GM18951 (cell line): ENCODE data around the gene NDUFB1.

Source experiments
- POLR2A ChIP-seq: IDR thresholded peaks from 4 replicates; pipeline ENCODE4 v1.6.1; 2011; ENCODE audit warnings: mild to moderate bottlenecking; ENCODE audit not compliant: insufficient read length, insufficient read depth; ENCODE audit errors: extremely low read depth
- in situ Hi-C: fragments of 300-500 bp; cut with MboI; formaldehyde crosslinking; loops from one replicate; pipeline ENCODE4 v1.12.0; 2022; ENCODE audit warnings: low sequenced_read_pairs, mixed read lengths, inconsistent platforms; ENCODE audit not compliant: unreplicated experiment

The NDUFB1 gene

DNA sequence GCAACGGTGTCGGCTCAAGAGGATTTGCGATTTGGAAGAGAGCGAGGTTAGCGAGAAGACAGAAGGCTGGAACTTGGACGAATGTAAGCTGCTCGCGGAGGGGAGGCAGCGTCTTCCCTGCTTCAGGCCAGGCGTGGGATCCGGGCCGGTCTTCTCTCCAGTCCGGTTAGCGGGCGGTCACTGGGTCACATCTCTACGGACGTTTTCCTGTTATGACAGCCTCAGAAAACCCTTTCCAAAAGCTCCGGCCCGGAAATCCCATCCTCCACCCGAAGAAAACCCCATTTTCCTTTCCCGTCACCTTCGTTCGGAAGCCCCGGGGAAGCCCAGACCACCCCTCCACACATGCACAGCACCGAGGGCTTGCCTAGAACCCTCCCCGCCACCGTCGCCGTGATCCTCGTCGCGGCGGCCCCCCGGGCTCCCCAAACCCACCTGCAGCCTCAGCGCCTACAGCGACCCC is 268 bp downstream of the NDUFB1 start:
- in situ Hi-C loops, result loop anchor here (25.0 kb wide), 1 partner anchor 666 kb away; the partner anchor contains the start of gene GOLGA5
- TF ChIP-seq POLR2A, result no peak

DNA sequence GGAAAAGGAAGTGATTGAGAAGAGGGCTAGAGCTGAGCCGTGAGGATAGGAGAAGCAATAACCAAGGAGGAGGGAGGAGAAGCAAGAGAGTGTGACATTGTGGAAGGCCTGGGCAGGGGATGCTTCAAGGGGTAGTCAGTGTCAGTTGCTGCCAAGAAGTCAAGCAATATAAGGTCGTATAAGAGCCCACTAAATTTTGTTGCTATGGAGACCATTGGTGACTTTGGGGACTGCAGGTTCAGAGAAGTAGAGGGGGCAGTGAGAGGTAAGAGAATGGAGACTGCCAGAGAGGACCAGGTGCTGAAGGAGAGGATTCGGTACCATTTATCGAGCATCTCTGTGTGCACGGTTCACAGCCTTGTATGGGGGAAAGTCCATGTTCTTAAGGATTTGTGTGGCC is 12.0 kb downstream of the NDUFB1 start:
- no peak for TF ChIP-seq POLR2A
- in situ Hi-C loops, result loop anchor here (25.0 kb wide), 1 partner anchor 678 kb away; the partner anchor contains the start of gene GOLGA5

DNA sequence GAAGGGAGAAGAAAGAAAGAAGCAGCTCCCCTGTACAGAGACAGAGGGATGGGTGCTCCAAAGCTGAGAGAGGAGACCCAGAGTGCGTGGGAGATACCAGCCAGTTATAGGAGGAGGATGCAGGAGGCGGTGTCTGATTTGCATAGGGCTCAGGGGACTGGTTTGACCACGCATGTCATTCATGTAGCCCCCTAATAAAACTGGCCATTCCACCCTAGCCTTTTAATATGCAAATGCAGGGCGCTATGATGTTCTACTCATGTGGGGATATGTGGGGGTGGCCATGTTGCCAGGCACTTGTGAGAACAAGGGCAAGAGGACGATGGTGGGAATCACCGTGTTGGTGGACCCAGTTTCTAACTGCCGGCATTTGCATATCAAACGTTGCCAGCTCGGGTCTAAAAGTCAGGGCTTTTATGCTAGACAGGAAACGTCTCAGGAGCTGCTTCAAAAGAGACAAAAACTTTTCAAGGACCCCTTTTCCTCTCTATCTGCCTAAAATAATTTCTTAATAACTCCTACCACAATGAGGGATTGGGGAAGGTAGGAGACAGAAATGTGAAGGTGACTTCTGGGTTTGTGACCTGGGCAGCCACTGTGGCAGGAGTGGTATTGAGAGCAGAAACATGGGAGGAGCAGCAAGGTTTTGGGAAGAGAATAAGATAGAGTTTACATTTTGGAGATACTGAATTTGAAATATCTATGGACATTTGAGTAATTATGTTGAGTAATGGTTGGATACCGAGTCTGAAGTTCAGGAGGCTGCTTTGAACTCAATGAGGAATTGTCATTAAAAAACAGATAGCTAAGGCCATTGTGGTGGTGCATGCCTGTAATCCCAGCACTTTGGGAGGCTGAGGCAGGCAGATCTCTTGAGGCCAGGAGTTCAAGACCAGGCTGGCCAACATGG is 12.9 kb downstream of the NDUFB1 start:
- TF ChIP-seq POLR2A, result no peak
- in situ Hi-C loops, result loop anchor here (25.0 kb wide), 1 partner anchor 679 kb away; the partner anchor contains the start of gene GOLGA5

DNA sequence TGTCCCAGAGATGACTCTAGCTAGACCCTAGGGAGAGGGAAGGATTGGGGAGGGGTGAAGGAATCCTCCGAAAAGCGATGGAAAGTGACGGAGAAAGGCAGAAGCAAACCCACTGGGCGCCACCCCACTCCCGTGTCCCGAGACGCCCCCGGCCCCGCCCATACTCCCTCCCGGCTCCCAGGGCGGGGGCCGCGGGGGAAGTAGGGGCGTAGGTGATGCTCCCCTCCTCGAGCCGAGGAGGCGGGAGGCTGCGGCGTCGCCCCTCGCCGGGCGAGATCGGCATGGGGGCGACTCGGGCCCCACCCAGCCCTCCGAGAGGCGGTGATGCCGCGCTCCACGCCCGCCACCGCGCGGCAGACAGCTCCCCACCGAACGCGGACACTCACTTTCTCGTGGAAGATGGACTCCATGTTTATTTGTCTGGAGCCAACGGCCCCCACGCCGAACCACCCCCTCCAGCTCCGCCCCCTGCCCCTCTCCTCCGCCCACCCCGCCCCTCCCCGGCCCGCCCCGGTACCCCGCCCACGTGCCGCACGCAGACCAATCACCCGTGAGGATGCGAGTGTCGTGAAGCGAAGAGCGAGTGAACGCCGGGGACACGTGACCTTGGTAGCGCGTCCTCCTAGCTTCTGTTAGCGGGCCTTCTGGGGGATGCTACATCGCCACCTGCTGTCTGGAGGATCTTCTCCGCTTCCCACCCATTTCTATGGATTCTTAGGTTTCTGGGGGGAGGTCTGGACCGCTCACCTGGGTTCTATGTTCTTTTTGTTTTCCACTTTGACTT is 15.2 kb downstream of the NDUFB1 start, which contains the start of gene ATXN3:
Gene ATXN3, minus strand, starts transcription at position 440 of the 784 bp plus-strand sequence. Its CDS starts 30 bp downstream, at position 410.
- peak; percentile 71 for TF ChIP-seq POLR2A
- in situ Hi-C loops, result loop anchor here (25.0 kb wide), 1 partner anchor 681 kb away; the partner anchor contains the start of gene GOLGA5

DNA sequence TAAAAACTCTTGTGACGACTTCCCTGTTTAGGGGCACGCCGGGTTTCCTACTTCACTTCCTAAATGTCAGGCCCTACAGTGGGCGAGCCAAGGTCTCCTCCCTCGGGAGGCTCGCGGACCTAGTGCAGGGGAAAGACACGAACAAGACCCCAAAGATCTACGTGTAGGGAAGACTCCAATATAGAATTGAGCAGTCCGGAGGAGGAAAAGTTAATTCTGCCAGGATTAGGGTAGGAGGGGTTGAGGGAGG is 15.7 kb downstream of the NDUFB1 start:
- in situ Hi-C loops, result loop anchor here (25.0 kb wide), 1 partner anchor 681 kb away; the partner anchor contains the start of gene GOLGA5
- TF ChIP-seq POLR2A, result no peak

DNA sequence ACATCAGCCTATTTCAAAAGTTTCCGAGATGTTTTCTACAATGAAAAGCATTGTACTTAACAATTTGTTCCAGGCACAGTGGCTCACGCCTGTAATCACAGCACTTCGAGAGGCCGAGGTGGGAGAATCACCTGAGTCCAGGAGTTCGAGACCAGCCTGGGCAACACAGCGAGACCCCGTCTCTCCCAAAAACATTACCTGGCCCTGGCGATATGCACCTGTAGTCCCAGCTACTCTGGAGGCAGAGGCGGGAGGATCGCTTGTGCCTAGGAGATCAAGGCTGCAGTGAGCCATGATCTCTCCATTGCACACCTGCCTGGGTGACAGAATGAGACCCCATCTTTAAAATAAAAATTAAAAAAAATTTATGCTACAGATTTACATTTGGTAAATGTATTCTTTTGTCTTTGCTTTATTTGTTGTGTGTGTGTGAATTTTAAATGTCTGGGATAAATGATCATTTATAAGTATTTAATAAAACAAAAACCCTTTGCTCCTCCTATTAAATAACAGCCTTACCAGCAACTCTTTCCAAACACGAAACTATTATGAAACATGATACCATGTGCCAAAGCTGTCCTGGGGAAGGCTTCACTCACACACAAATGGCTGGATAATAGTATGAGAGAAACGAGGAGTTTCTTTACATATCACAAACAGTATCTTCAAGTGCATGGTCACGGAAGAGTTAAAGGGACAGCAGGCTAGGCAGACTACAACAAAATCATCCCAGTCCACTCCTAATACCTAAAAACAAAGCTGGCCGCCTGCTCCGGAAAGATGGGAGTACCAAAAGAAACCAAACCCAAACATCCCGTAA is 16.2 kb downstream of the NDUFB1 start:
- in situ Hi-C loops, result loop anchor here (25.0 kb wide), 1 partner anchor 682 kb away; the partner anchor contains the start of gene GOLGA5
- TF ChIP-seq POLR2A, result no peak

DNA sequence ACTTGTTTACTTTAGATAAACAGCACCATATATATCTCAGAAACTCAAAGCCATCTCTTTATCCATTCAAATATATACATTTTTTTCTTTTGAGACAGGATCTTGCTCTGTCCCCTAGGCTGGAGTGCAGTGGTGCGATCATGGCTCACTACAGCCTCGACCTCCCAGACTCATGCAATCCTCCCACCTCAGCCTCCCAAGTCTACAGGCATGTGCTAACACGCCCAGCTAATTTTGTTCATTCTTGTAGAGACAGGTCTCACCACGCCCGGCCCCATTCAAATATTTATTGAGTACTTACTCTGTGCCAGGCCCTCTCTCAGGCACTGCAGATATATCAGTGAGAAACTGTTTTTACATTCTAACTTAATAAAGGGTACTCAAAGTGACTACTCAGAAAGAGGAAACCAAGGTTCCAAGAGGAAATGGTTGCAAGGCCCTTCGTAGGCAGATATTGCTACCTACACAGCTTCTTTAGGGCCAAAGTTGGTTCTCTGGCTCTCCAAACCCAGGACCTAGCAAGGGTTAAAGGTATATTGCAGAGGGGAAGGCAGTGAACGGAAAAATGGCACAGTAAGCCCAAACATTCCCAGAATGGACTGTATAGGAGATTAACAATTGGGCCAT is 18.0 kb downstream of the NDUFB1 start:
- in situ Hi-C loops, result loop anchor here (25.0 kb wide), 1 partner anchor 684 kb away; the partner anchor contains the start of gene GOLGA5
- no peak for TF ChIP-seq POLR2A

DNA sequence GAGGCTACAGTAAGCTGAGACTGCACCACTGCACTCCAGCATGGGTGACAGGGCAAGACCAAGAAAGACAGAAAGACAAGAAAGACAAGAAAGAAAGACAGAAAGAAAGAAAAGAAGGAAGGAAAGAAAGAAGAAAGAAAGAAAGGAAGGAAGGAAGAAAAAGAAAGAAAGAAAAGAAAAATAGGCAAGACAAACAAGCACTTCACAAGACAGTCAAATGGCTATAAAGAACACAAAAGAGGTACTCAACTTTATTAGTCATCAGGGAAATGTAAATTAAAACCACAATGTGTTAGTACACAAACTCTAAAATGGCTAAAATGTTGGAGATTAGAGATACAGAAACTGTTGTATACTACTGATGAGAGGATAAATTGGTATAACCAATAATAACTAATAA is 21.7 kb downstream of the NDUFB1 start:
- in situ Hi-C loops, result loop anchor here (25.0 kb wide), 1 partner anchor 687 kb away; the partner anchor contains the start of gene GOLGA5
- TF ChIP-seq POLR2A, result no peak

DNA sequence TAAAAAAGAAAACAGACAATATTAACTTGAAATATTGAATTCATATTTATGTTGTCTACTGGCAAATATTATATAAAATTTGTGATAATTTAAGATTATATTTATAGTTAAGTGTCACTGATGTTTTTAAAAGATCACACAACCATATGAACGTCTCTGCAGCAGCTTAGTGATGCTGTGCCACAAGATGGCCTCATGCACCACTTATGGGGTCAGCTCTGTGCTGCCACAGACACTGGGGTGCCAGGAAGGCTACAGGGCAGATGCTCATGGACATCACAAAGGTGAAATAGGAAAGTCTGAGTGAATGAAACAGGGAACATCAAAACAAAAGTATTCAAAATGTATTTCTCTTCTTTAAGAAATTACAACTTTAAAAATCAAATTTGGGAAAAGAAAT is 28.2 kb downstream of the NDUFB1 start:
- TF ChIP-seq POLR2A, result no peak
- in situ Hi-C loops, result no loop called here

DNA sequence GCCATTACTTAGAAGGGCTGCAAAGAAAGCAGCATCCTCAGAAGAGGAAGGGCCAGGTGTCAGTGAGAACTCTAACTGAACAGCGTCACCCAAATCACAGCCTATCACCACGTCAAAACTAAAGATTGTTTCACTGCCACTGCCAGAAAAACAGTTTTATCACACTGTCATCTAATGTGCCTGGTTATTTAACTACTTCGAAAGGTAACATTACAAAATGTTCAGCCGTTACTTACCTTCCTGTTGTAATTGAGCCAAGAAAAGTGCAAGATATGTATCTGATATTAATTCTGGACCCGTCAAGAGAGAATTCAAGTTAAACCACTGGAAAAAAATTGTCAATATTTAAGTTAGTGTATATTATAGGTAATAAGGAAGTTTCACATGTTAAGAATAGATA is 33.0 kb downstream of the NDUFB1 start:
- in situ Hi-C loops, result no loop called here
- TF ChIP-seq POLR2A, result no peak

DNA sequence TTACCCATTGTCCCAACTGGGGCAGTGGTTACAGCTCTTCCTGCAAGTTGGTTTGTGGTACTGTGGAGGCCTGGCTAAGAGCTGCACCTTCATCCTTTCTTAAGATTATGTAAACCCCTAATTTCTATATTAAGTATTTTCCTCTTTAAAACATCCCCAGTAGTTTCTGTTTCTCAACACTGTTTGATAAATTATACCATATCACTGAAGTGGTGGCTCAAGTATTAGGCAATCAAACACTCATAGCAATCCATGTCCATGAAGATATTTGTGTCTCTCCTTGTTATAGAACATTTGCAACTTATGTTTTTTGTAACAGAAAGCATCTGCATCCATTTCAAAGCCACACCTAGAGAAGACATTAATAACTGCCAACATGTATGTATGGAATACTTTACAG is 47.0 kb downstream of the NDUFB1 start:
- in situ Hi-C loops, result no loop called here
- TF ChIP-seq POLR2A, result no peak
